Measurements from ENCODE around the gene SLC46A2.

DNA sequence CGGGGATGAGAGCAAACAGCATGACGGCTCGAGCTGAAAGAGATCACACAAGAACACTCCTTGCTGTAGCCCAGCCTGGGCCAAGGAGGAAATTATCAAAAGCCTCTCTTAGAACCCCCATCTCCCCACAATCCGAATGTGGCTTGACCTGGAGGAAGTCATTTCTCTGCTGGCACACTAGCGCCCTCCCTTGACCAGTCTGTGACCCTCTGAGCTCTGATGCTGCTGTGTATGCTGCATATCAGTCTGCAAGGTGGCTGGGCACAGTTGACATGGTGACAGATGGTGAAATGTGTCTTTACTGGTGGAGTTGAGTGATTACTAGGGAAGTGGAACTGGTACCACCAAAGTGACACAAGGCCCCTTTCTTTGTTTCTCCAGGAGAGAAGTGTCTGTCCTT is 3.3 kb downstream of the SLC46A2 start:
- TF ChIP-seq, protein P1, sequence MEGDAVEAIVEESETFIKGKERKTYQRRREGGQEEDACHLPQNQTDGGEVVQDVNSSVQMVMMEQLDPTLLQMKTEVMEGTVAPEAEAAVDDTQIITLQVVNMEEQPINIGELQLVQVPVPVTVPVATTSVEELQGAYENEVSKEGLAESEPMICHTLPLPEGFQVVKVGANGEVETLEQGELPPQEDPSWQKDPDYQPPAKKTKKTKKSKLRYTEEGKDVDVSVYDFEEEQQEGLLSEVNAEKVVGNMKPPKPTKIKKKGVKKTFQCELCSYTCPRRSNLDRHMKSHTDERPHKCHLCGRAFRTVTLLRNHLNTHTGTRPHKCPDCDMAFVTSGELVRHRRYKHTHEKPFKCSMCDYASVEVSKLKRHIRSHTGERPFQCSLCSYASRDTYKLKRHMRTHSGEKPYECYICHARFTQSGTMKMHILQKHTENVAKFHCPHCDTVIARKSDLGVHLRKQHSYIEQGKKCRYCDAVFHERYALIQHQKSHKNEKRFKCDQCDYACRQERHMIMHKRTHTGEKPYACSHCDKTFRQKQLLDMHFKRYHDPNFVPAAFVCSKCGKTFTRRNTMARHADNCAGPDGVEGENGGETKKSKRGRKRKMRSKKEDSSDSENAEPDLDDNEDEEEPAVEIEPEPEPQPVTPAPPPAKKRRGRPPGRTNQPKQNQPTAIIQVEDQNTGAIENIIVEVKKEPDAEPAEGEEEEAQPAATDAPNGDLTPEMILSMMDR (IDR thresholded peaks at IDR 0.05): no peak
- TF ChIP-seq EP300 (IDR thresholded peaks at IDR 0.05) (no peak), POLR2A (IDR thresholded peaks at IDR 0.05) (no peak)
